ENCODE results near the gene LDHB.

The LDHB gene

DNA sequence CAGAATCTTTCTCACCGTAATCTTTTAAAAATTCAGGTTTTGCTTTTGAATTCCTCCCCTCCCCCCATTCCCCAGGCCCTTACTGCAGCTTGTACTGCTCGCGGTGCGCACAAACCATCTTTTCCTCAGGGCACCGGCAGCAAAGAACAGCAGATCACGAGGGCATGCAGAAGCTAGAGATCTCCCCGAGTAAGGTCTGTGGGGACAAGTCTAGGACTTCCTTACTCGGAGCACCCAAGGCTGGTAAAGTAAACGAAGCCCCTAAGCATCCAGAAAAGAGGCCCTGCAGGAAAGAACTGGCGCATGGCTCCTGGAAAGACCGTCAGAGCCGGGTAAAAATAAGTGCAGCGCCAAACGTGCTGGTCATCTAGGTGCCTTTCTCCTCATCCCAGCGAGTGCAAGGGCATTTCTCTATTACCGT lies 727 bp downstream of the LDHB start:
- H3K27me3 ChIP-seq (replicated peaks; ENCODE audit: control insufficient read depth, insufficient read depth, low read length), result no peaks in the 10 kb centered on the region
- TF ChIP-seq, protein P1, sequence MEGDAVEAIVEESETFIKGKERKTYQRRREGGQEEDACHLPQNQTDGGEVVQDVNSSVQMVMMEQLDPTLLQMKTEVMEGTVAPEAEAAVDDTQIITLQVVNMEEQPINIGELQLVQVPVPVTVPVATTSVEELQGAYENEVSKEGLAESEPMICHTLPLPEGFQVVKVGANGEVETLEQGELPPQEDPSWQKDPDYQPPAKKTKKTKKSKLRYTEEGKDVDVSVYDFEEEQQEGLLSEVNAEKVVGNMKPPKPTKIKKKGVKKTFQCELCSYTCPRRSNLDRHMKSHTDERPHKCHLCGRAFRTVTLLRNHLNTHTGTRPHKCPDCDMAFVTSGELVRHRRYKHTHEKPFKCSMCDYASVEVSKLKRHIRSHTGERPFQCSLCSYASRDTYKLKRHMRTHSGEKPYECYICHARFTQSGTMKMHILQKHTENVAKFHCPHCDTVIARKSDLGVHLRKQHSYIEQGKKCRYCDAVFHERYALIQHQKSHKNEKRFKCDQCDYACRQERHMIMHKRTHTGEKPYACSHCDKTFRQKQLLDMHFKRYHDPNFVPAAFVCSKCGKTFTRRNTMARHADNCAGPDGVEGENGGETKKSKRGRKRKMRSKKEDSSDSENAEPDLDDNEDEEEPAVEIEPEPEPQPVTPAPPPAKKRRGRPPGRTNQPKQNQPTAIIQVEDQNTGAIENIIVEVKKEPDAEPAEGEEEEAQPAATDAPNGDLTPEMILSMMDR (IDR thresholded peaks at IDR 0.05; ENCODE audit: insufficient read depth, low read length, poor library complexity, severe bottlenecking), result no peak
- no peak for DNase-seq (ENCODE audit: extremely low read depth, insufficient read length)
- H3K36me3 ChIP-seq (ENCODE audit: control insufficient read depth, insufficient read depth, low read length), result peaks cover 4% of the 10 kb centered on the region
- H3K4me3 ChIP-seq (replicated peaks; ENCODE audit: low read depth, low read length), result peak overlapping the region; percentile 97

GRCh38 chr12:21655591-21655990 lies 2.1 kb downstream of the LDHB start:
- H3K36me3 ChIP-seq (ENCODE audit: control insufficient read depth, insufficient read depth, low read length), result peaks cover 6% of the 10 kb centered on the region

DNA sequence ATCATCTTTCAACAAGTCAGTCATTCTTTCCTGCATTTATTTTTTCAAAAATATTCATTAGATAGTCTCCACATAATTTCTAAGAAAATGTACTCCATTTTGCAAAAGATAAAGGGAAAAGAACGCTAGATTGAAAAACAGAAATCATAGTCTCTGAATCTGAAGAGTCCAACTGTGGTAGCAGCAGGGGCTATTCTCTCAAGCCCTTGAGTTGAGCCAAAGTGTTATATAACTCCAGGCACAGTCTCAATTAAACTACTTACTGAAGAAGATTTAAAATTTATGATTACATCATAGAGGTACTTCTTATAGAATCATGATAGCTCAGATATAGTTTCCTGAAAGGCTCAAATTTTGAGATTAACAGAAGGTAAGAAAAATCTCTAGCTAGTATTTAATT lies 5.8 kb downstream of the LDHB start:
- TF ChIP-seq, protein P1 (IDR thresholded peaks at IDR 0.05; ENCODE audit: insufficient read depth, low read length, poor library complexity, severe bottlenecking), result no peak
- no peak for DNase-seq (ENCODE audit: extremely low read depth, insufficient read length)
- Histone ChIP-seq H3K4me3 (replicated peaks; ENCODE audit: low read depth, low read length) (no peak overlapping the region), H3K36me3 (ENCODE audit: control insufficient read depth, insufficient read depth, low read length) (peaks cover 11% of the 10 kb centered on the region), H3K27me3 (replicated peaks; ENCODE audit: control insufficient read depth, insufficient read depth, low read length) (no peaks in the 10 kb centered on the region)

More at GRCh38 chr12:21655591-21655990, 2.1 kb downstream of the LDHB start:
- peak overlapping the region; percentile 97 for H3K4me3 ChIP-seq (replicated peaks; ENCODE audit: low read depth, low read length)
- H3K27me3 ChIP-seq (replicated peaks; ENCODE audit: control insufficient read depth, insufficient read depth, low read length), result no peaks in the 10 kb centered on the region
- DNase-seq (ENCODE audit: extremely low read depth, insufficient read length), result no peak
- TF ChIP-seq, protein P1 (IDR thresholded peaks at IDR 0.05; ENCODE audit: insufficient read depth, low read length, poor library complexity, severe bottlenecking), result no peak

- no peak for DNase-seq (ENCODE audit: extremely low read depth, insufficient read length)
- peaks cover 12% of the 10 kb centered on the region for H3K36me3 ChIP-seq (ENCODE audit: control insufficient read depth, insufficient read depth, low read length)
- TF ChIP-seq, protein P1 (IDR thresholded peaks at IDR 0.05; ENCODE audit: insufficient read depth, low read length, poor library complexity, severe bottlenecking), result no peak
- no peaks in the 10 kb centered on the region for H3K27me3 ChIP-seq (replicated peaks; ENCODE audit: control insufficient read depth, insufficient read depth, low read length)
- H3K4me3 ChIP-seq (replicated peaks; ENCODE audit: low read depth, low read length), result no peak overlapping the region
Measured at GRCh38 chr12:21650997-21651396, 6.6 kb downstream of the LDHB start.

DNA sequence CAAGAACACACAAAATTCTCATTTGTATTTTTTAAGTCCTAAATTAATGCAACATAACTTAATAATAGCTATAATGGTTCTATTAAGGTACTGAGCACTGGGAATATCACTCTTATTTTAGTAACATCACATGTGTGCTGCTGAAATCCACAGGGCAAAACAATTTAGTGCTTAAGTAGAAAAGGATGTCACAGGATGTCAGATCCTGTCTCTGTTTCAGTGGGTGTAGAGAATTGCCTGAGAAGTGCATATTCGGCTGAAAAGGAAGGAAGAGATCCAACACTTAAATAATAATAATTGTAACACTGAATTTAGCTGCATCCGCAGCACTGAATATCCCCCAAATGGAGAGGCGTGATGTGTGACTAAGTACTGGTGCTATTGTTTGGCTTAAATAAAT lies 8.6 kb downstream of the LDHB start:
- H3K36me3 ChIP-seq (ENCODE audit: control insufficient read depth, insufficient read depth, low read length), result peaks cover 13% of the 10 kb centered on the region
- DNase-seq (ENCODE audit: extremely low read depth, insufficient read length), result no peak
- H3K27me3 ChIP-seq (replicated peaks; ENCODE audit: control insufficient read depth, insufficient read depth, low read length), result no peaks in the 10 kb centered on the region
- TF ChIP-seq, protein P1 (IDR thresholded peaks at IDR 0.05; ENCODE audit: insufficient read depth, low read length, poor library complexity, severe bottlenecking), result no peak
- no peak overlapping the region for H3K4me3 ChIP-seq (replicated peaks; ENCODE audit: low read depth, low read length)

DNA sequence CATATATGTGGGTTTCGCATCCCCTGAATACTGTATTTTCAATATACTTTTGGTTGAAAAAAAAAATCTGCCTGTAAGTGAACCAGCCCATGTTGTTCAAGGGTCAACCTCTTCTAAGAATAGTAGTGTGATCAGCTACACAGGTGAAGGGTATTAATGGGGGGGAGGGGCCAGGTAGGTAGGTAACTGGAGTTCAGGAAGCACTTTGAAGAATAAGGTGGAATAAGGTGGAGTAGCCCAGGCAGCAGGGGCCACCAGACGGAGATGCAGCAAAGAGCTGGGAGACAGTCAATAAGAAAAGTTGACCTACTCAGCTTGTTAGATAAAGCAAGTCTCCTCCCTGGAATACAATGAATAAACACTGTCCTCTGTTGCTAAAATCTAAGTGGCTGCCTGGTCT lies 9.3 kb downstream of the LDHB start:
- peaks cover 12% of the 10 kb centered on the region for H3K36me3 ChIP-seq (ENCODE audit: control insufficient read depth, insufficient read depth, low read length)

More for the DNA sequence above, 9.3 kb downstream of the LDHB start:
- H3K4me3 ChIP-seq (replicated peaks; ENCODE audit: low read depth, low read length), result no peak overlapping the region
- DNase-seq (ENCODE audit: extremely low read depth, insufficient read length), result no peak
- no peaks in the 10 kb centered on the region for H3K27me3 ChIP-seq (replicated peaks; ENCODE audit: control insufficient read depth, insufficient read depth, low read length)
- TF ChIP-seq, protein P1 (IDR thresholded peaks at IDR 0.05; ENCODE audit: insufficient read depth, low read length, poor library complexity, severe bottlenecking), result no peak
